Measurements from ENCODE around the gene CDH12.

DNA sequence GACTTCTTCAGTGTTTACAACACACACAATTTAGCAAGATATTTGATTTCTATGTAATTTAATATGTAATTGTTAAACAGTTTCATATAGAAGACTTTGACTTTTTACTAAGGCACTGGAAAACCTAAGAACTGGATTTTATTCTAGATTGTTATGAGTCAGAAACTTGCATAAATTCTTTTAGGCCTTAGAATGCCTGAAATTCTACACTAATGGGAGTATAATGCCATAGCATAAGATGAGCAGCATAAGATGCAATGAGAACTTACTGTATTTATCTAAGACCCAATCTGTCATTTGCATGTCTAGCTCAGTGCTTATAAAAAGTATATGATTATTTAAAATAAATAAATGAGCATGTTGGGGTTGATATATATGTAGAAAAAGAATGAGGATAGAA, 285.2 kb downstream of the CDH12 start:
- TF ChIP-seq CTCF (IDR thresholded peaks at IDR 0.05) (no peak), POLR2AphosphoS5 (IDR thresholded peaks at IDR 0.05; ENCODE audit: insufficient read depth in 1 of 2, low read depth in 1 of 2) (no peak)

Measured in vagina (tissue), 2 donors.